ENCODE data around the gene DLGAP1.

Gene DLGAP1

GRCh38 chr18:3792711-3793110 is 662.4 kb downstream of the DLGAP1 start:
- H3K4me2 ChIP-seq (ENCODE audit: low read length) = no peak overlapping the region
- no peak overlapping the region for H3K4me3 ChIP-seq (ENCODE audit: low read length)
- H3K4me1 ChIP-seq (ENCODE audit: low read length) = 0 out of 2 replicates have a peak, but pooled peaks cover under 1% of the 10 kb centered on the region
- H3K79me2 ChIP-seq (ENCODE audit: low read length) = no peaks in the 10 kb centered on the region
- no peaks in the 10 kb centered on the region for H3K36me3 ChIP-seq (replicated peaks; ENCODE audit: low read depth, low read length)
- H4K20me1 ChIP-seq (ENCODE audit: insufficient read depth, low read length) = no peaks in the 10 kb centered on the region
- TF ChIP-seq EZH2phosphoT487 (IDR thresholded peaks at IDR 0.05; ENCODE audit: low read depth) = no peak
- TF ChIP-seq CTCF (IDR thresholded peaks at IDR 0.05; ENCODE audit: low read depth, low read length) = no peak
- no peak overlapping the region for H3K9ac ChIP-seq (ENCODE audit: low read length)
- no peak overlapping the region for H2AFZ ChIP-seq (ENCODE audit: low read depth, low read length)
- H3K9me3 ChIP-seq (ENCODE audit: insufficient read depth, low read length) = no peaks in the 10 kb centered on the region
- H3K27ac ChIP-seq (ENCODE audit: low read length) = no peak overlapping the region
- peaks cover 11% of the 10 kb centered on the region for H3K27me3 ChIP-seq (ENCODE audit: low read depth, low read length)

GRCh38 chr18:3791238-3791637 is 663.9 kb downstream of the DLGAP1 start:
- Histone ChIP-seq H3K9ac (ENCODE audit: low read length) (no peak overlapping the region), H3K27me3 (ENCODE audit: low read depth, low read length) (peaks cover 20% of the 10 kb centered on the region), H3K36me3 (replicated peaks; ENCODE audit: low read depth, low read length) (no peaks in the 10 kb centered on the region), H3K79me2 (ENCODE audit: low read length) (no peaks in the 10 kb centered on the region), H3K4me1 (ENCODE audit: low read length) (0 out of 2 replicates have a peak, but pooled peaks cover 4% of the 10 kb centered on the region), H3K9me3 (ENCODE audit: insufficient read depth, low read length) (no peaks in the 10 kb centered on the region), H3K4me2 (ENCODE audit: low read length) (no peak overlapping the region), H3K4me3 (ENCODE audit: low read length) (no peak overlapping the region), H4K20me1 (ENCODE audit: insufficient read depth, low read length) (no peaks in the 10 kb centered on the region), H3K27ac (ENCODE audit: low read length) (no peak overlapping the region), H2AFZ (ENCODE audit: low read depth, low read length) (no peak overlapping the region)
- no peak for TF ChIP-seq EZH2phosphoT487 (IDR thresholded peaks at IDR 0.05; ENCODE audit: low read depth)
- TF ChIP-seq CTCF (IDR thresholded peaks at IDR 0.05; ENCODE audit: low read depth, low read length) = no peak

- TF ChIP-seq EZH2phosphoT487 (IDR thresholded peaks at IDR 0.05; ENCODE audit: low read depth) (no peak), CTCF (IDR thresholded peaks at IDR 0.05; ENCODE audit: low read depth, low read length) (no peak)
- Histone ChIP-seq H3K4me3 (ENCODE audit: low read length) (no peak overlapping the region), H3K27me3 (ENCODE audit: low read depth, low read length) (peaks cover 20% of the 10 kb centered on the region), H3K9ac (ENCODE audit: low read length) (no peak overlapping the region), H2AFZ (ENCODE audit: low read depth, low read length) (no peak overlapping the region), H3K27ac (ENCODE audit: low read length) (no peak overlapping the region), H3K9me3 (ENCODE audit: insufficient read depth, low read length) (no peaks in the 10 kb centered on the region), H3K4me2 (ENCODE audit: low read length) (no peak overlapping the region), H3K4me1 (ENCODE audit: low read length) (0 out of 2 replicates have a peak, but pooled peaks cover 4% of the 10 kb centered on the region), H3K79me2 (ENCODE audit: low read length) (no peaks in the 10 kb centered on the region), H4K20me1 (ENCODE audit: insufficient read depth, low read length) (no peaks in the 10 kb centered on the region), H3K36me3 (replicated peaks; ENCODE audit: low read depth, low read length) (no peaks in the 10 kb centered on the region)
Measured at GRCh38 chr18:3790703-3791102, 664.4 kb downstream of the DLGAP1 start.

- Histone ChIP-seq H3K9ac (ENCODE audit: low read length) (no peak overlapping the region), H3K4me1 (ENCODE audit: low read length) (0 out of 2 replicates have a peak, but pooled peaks cover 4% of the 10 kb centered on the region), H3K27ac (ENCODE audit: low read length) (no peak overlapping the region), H3K4me3 (ENCODE audit: low read length) (no peak overlapping the region), H4K20me1 (ENCODE audit: insufficient read depth, low read length) (no peaks in the 10 kb centered on the region), H3K36me3 (replicated peaks; ENCODE audit: low read depth, low read length) (no peaks in the 10 kb centered on the region), H3K79me2 (ENCODE audit: low read length) (no peaks in the 10 kb centered on the region), H3K27me3 (ENCODE audit: low read depth, low read length) (peaks cover 20% of the 10 kb centered on the region), H2AFZ (ENCODE audit: low read depth, low read length) (no peak overlapping the region), H3K9me3 (ENCODE audit: insufficient read depth, low read length) (no peaks in the 10 kb centered on the region), H3K4me2 (ENCODE audit: low read length) (no peak overlapping the region)
- TF ChIP-seq CTCF (IDR thresholded peaks at IDR 0.05; ENCODE audit: low read depth, low read length) (no peak), EZH2phosphoT487 (IDR thresholded peaks at IDR 0.05; ENCODE audit: low read depth) (no peak)
Measured at GRCh38 chr18:3789525-3789924, 665.6 kb downstream of the DLGAP1 start.
